WTC11 (cell line): ENCODE results near the gene KIAA1328. TPM values are rescaled to one million over a fixed set of nuclear protein-coding genes. Genes with fewer than 3 reads are reported as not detected.

ENCODE experiments used
- ATAC-seq: fragments of 200-7000 bp; cut with Tn5 transposase; 2 replicates; pipeline ENCODE4 v1.10.0; 2021; ENCODE audit warnings: mild to moderate bottlenecking, moderate library complexity
- CTCF ChIA-PET: fragments of 300-600 bp; sonication (Branson Sonifier 250); formaldehyde crosslinking; loops from one replicate; lab custom pipeline; 2021; ENCODE audit warnings: antibody characterized with exemption; lab: Charles Lee
- POLR2A ChIA-PET: fragments of 350-600 bp; sonication (Branson Sonifier 250); formaldehyde crosslinking; loops from one replicate; lab custom pipeline; 2021; ENCODE audit warnings: antibody characterized with exemption; lab: Charles Lee
- DNase-seq: peaks from one replicate; pipeline ENCODE4 v3.0.0; 2021; ENCODE audit warnings: low spot score
- H3K27ac Mint-ChIP-seq: 2 replicates; pipeline ENCODE4 v1.8.0; 2021; ENCODE audit warnings: mixed read lengths
- H3K27me3 Mint-ChIP-seq: 2 replicates; pipeline ENCODE4 v1.8.0; 2021; ENCODE audit warnings: low read depth, mild to moderate bottlenecking, moderate library complexity, mixed read lengths
- H3K36me3 Mint-ChIP-seq: 2 replicates; pipeline ENCODE4 v1.8.0; 2021; ENCODE audit warnings: mixed read lengths
- H3K4me1 Mint-ChIP-seq: 2 replicates; pipeline ENCODE4 v1.8.0; 2022; ENCODE audit warnings: mixed read lengths
- H3K4me3 Mint-ChIP-seq: 2 replicates; pipeline ENCODE4 v1.8.0; 2021; ENCODE audit warnings: mild to moderate bottlenecking, moderate library complexity, mixed read lengths
- H3K9me3 Mint-ChIP-seq: 2 replicates; pipeline ENCODE4 v1.8.0; 2021; ENCODE audit warnings: mixed read lengths
- ATF3 ChIP-seq: sonication (generic); formaldehyde crosslinking; conservative IDR thresholded peaks from 2 replicates; pipeline ENCODE4 v1.8.1; 2022; ENCODE audit warnings: mild to moderate bottlenecking, missing genetic modification reagents
- E2F1 ChIP-seq: sonication (generic); formaldehyde crosslinking; IDR thresholded peaks from 2 replicates; pipeline ENCODE4 v1.8.0; 2022; ENCODE audit warnings: mild to moderate bottlenecking, missing genetic modification reagents
- ELF4 ChIP-seq: sonication (generic); formaldehyde crosslinking; IDR thresholded peaks from 2 replicates; pipeline ENCODE4 v1.8.1; 2022; ENCODE audit warnings: low read depth, mild to moderate bottlenecking, moderate library complexity, missing genetic modification reagents
- ESRRA ChIP-seq: sonication (generic); formaldehyde crosslinking; IDR thresholded peaks from 2 replicates; pipeline ENCODE4 v1.8.1; 2022; ENCODE audit warnings: mild to moderate bottlenecking, missing genetic modification reagents, borderline replicate concordance
- ETV6 ChIP-seq: sonication (generic); formaldehyde crosslinking; IDR thresholded peaks from 2 replicates; pipeline ENCODE4 v1.8.1; 2022; ENCODE audit warnings: mild to moderate bottlenecking, missing genetic modification reagents
- FOXP1 ChIP-seq: sonication (generic); formaldehyde crosslinking; IDR thresholded peaks from 2 replicates; pipeline ENCODE4 v1.8.0; 2022; ENCODE audit warnings: missing genetic modification reagents, mild to moderate bottlenecking, moderate library complexity, borderline replicate concordance
- GTF2I ChIP-seq: fragments of 250-450 bp; sonication (Bioruptor Pico); conservative IDR thresholded peaks from 2 replicates; pipeline ENCODE4 v1.4.0; 2021; ENCODE audit warnings: mild to moderate bottlenecking
- KAT7 ChIP-seq: sonication (generic); formaldehyde crosslinking; IDR thresholded peaks from 2 replicates; pipeline ENCODE4 v1.8.1; 2023; ENCODE audit warnings: missing genetic modification reagents, mild to moderate bottlenecking, borderline replicate concordance
- NFATC4 ChIP-seq: fragments of 250-450 bp; sonication (Bioruptor Pico); IDR thresholded peaks from 2 replicates; pipeline ENCODE4 v1.9.0; 2021; ENCODE audit warnings: mild to moderate bottlenecking
- NFE2L1 ChIP-seq: sonication (generic); formaldehyde crosslinking; IDR thresholded peaks from 2 replicates; pipeline ENCODE4 v1.8.1; 2023; ENCODE audit warnings: missing genetic modification reagents
- RORB ChIP-seq: fragments of 250-450 bp; sonication (Bioruptor Pico); IDR thresholded peaks from 2 replicates; pipeline ENCODE4 v1.9.0; 2021; ENCODE audit warnings: mild to moderate bottlenecking
- TP53 ChIP-seq: sonication (generic); formaldehyde crosslinking; IDR thresholded peaks from 2 replicates; pipeline ENCODE4 v1.8.1; 2023; ENCODE audit warnings: mild to moderate bottlenecking, missing genetic modification reagents
- ZBTB21 ChIP-seq: sonication (generic); formaldehyde crosslinking; IDR thresholded peaks from 2 replicates; pipeline ENCODE4 v1.8.1; 2023; ENCODE audit warnings: mild to moderate bottlenecking, missing genetic modification reagents, borderline replicate concordance
- ZMAT4 ChIP-seq: fragments of 250-450 bp; sonication (Bioruptor Pico); IDR thresholded peaks from 2 replicates; pipeline ENCODE4 v1.9.0; 2021; ENCODE audit warnings: mild to moderate bottlenecking
- ZNF396 ChIP-seq: fragments of 250-450 bp; sonication (Bioruptor Pico); IDR thresholded peaks from 2 replicates; pipeline ENCODE4 v1.8.0; 2021; ENCODE audit warnings: mild to moderate bottlenecking, moderate library complexity, borderline replicate concordance
- total RNA-seq: library from RNA; stranded (reverse); gene quantifications from 3 replicates; pipeline ENCODE4 v1.2.3, GENCODE V29; 2021
- TF ChIP-seq, protein P1 (sequence below): sonication (generic); formaldehyde crosslinking; IDR thresholded peaks from 2 replicates; pipeline ENCODE4 v1.8.0; 2023; ENCODE audit warnings: missing genetic modification reagents, mild to moderate bottlenecking, borderline replicate concordance
- TF ChIP-seq, protein P2 (sequence below): fragments of 200-600 bp; IDR thresholded peaks from 2 replicates; pipeline ENCODE4 v1.8.0; 2022; ENCODE audit warnings: antibody characterized with exemption
- TF ChIP-seq, protein P3 (sequence below): sonication (generic); formaldehyde crosslinking; IDR thresholded peaks from 2 replicates; pipeline ENCODE4 v1.8.0; 2023; ENCODE audit warnings: mild to moderate bottlenecking, missing genetic modification reagents
- TF ChIP-seq, protein P4 (sequence below): sonication (generic); formaldehyde crosslinking; IDR thresholded peaks from 2 replicates; pipeline ENCODE4 v1.8.1; 2022; ENCODE audit warnings: missing genetic modification reagents, borderline replicate concordance

The KIAA1328 gene
- total RNA-seq, 1 experiment from 2014 or later, result 4.8 TPM

GRCh38 chr18:37207343-37207742 is 378.4 kb downstream of the KIAA1328 start:
- DNase-seq (no peak), ATAC-seq (peak; percentile 90)
- no peak overlapping the region for H3K4me3 Mint-ChIP-seq
- CTCF ChIA-PET, result interaction anchor here (0.6 to 1.0 kb wide), 5 partner anchors 35 to 305 kb away, joined by 3 to 5 read pairs (median 3); no protein-coding TSS in a partner anchor
- peaks cover 12% of the 10 kb centered on the region for H3K9me3 Mint-ChIP-seq
- TF ChIP-seq ZBTB21 (CRISPR knock-in tag) (no peak), RORB (CRISPR knock-in tag) (no peak), ATF3 (CRISPR knock-in tag) (no peak), ESRRA (CRISPR knock-in tag) (no peak), NFATC4 (CRISPR knock-in tag) (no peak), FOXP1 (CRISPR knock-in tag) (no peak), ZNF396 (CRISPR knock-in tag) (no peak), E2F1 (CRISPR knock-in tag) (no peak), KAT7 (CRISPR knock-in tag) (no peak), ELF4 (CRISPR knock-in tag) (no peak), TP53 (CRISPR knock-in tag) (no peak), ETV6 (no peak), NFE2L1 (CRISPR knock-in tag) (no peak), ZMAT4 (CRISPR knock-in tag) (no peak), GTF2I (no peak)
- TF ChIP-seq, protein P1, sequence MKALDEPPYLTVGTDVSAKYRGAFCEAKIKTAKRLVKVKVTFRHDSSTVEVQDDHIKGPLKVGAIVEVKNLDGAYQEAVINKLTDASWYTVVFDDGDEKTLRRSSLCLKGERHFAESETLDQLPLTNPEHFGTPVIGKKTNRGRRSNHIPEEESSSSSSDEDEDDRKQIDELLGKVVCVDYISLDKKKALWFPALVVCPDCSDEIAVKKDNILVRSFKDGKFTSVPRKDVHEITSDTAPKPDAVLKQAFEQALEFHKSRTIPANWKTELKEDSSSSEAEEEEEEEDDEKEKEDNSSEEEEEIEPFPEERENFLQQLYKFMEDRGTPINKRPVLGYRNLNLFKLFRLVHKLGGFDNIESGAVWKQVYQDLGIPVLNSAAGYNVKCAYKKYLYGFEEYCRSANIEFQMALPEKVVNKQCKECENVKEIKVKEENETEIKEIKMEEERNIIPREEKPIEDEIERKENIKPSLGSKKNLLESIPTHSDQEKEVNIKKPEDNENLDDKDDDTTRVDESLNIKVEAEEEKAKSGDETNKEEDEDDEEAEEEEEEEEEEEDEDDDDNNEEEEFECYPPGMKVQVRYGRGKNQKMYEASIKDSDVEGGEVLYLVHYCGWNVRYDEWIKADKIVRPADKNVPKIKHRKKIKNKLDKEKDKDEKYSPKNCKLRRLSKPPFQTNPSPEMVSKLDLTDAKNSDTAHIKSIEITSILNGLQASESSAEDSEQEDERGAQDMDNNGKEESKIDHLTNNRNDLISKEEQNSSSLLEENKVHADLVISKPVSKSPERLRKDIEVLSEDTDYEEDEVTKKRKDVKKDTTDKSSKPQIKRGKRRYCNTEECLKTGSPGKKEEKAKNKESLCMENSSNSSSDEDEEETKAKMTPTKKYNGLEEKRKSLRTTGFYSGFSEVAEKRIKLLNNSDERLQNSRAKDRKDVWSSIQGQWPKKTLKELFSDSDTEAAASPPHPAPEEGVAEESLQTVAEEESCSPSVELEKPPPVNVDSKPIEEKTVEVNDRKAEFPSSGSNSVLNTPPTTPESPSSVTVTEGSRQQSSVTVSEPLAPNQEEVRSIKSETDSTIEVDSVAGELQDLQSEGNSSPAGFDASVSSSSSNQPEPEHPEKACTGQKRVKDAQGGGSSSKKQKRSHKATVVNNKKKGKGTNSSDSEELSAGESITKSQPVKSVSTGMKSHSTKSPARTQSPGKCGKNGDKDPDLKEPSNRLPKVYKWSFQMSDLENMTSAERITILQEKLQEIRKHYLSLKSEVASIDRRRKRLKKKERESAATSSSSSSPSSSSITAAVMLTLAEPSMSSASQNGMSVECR (CRISPR knock-in tag), result no peak
- TF ChIP-seq, protein P2, sequence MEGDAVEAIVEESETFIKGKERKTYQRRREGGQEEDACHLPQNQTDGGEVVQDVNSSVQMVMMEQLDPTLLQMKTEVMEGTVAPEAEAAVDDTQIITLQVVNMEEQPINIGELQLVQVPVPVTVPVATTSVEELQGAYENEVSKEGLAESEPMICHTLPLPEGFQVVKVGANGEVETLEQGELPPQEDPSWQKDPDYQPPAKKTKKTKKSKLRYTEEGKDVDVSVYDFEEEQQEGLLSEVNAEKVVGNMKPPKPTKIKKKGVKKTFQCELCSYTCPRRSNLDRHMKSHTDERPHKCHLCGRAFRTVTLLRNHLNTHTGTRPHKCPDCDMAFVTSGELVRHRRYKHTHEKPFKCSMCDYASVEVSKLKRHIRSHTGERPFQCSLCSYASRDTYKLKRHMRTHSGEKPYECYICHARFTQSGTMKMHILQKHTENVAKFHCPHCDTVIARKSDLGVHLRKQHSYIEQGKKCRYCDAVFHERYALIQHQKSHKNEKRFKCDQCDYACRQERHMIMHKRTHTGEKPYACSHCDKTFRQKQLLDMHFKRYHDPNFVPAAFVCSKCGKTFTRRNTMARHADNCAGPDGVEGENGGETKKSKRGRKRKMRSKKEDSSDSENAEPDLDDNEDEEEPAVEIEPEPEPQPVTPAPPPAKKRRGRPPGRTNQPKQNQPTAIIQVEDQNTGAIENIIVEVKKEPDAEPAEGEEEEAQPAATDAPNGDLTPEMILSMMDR, result no peak
- TF ChIP-seq, protein P3, sequence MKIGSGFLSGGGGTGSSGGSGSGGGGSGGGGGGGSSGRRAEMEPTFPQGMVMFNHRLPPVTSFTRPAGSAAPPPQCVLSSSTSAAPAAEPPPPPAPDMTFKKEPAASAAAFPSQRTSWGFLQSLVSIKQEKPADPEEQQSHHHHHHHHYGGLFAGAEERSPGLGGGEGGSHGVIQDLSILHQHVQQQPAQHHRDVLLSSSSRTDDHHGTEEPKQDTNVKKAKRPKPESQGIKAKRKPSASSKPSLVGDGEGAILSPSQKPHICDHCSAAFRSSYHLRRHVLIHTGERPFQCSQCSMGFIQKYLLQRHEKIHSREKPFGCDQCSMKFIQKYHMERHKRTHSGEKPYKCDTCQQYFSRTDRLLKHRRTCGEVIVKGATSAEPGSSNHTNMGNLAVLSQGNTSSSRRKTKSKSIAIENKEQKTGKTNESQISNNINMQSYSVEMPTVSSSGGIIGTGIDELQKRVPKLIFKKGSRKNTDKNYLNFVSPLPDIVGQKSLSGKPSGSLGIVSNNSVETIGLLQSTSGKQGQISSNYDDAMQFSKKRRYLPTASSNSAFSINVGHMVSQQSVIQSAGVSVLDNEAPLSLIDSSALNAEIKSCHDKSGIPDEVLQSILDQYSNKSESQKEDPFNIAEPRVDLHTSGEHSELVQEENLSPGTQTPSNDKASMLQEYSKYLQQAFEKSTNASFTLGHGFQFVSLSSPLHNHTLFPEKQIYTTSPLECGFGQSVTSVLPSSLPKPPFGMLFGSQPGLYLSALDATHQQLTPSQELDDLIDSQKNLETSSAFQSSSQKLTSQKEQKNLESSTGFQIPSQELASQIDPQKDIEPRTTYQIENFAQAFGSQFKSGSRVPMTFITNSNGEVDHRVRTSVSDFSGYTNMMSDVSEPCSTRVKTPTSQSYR (CRISPR knock-in tag), result no peak
- TF ChIP-seq, protein P4, sequence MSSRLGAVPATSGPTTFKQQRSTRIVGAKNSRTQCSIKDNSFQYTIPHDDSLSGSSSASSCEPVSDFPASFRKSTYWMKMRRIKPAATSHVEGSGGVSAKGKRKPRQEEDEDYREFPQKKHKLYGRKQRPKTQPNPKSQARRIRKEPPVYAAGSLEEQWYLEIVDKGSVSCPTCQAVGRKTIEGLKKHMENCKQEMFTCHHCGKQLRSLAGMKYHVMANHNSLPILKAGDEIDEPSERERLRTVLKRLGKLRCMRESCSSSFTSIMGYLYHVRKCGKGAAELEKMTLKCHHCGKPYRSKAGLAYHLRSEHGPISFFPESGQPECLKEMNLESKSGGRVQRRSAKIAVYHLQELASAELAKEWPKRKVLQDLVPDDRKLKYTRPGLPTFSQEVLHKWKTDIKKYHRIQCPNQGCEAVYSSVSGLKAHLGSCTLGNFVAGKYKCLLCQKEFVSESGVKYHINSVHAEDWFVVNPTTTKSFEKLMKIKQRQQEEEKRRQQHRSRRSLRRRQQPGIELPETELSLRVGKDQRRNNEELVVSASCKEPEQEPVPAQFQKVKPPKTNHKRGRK, result no peak
- H3K27ac Mint-ChIP-seq, result no peak overlapping the region
- peaks cover 3% of the 10 kb centered on the region for H3K36me3 Mint-ChIP-seq
- H3K4me1 Mint-ChIP-seq, result peaks cover 2% of the 10 kb centered on the region; the same call in 1 of the 2 replicates
- H3K27me3 Mint-ChIP-seq, result peaks cover 60% of the 10 kb centered on the region
- POLR2A ChIA-PET, result no interaction called here
